ENCODE measurements around the gene EYA4. TPM values are rescaled to one million over a fixed set of nuclear protein-coding genes. Genes with fewer than 3 reads are reported as not detected.

EYA4 gene, protein sequence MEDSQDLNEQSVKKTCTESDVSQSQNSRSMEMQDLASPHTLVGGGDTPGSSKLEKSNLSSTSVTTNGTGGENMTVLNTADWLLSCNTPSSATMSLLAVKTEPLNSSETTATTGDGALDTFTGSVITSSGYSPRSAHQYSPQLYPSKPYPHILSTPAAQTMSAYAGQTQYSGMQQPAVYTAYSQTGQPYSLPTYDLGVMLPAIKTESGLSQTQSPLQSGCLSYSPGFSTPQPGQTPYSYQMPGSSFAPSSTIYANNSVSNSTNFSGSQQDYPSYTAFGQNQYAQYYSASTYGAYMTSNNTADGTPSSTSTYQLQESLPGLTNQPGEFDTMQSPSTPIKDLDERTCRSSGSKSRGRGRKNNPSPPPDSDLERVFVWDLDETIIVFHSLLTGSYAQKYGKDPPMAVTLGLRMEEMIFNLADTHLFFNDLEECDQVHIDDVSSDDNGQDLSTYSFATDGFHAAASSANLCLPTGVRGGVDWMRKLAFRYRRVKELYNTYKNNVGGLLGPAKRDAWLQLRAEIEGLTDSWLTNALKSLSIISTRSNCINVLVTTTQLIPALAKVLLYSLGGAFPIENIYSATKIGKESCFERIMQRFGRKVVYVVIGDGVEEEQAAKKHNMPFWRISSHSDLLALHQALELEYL
- total RNA-seq: not detected

DNA sequence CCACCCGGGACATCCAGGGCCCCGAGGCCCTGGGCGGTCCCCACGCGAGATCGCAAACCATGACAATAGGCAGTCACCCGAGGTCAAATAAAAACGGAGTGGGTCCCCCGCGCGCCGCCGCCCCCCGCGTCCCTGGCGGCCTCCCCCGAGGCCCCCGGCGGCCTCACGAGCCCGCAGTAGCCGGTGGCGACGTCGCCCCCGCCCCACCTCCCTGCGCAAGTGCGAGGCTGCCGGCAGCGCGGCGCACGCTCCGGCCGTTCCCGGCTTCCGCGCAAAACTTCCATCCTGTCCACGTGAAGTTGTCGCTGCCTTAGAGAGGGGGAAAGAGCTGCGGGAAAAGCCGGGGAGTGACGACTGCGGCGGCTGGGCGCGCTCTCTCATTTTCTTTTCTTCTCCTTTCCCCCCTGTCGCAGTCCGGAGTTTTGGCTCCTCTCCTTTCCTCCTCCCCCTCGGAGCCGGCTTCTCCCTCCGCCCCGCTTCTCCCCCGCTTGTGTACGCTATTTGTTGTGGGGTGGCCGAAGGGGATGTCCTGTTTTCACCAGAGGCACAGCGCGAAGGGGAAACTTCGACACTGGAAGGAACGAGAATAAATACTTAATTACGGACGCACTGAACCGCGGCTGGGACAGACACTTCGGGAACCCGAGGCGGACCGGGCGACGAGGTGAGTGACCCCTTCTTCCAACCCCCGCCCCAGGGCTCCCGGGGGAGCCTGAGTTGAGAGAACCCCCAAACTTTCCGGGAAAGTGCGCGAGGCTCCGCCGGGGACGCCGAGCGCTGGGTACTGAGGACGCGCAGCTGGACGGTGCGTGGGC lies at the start of gene EYA4:
Gene EYA4, plus strand, starts transcription at position 272 of the 815 bp plus-strand sequence. CDS start 33,424 bp downstream, outside the sequence.
- DNase-seq: no peak

DNA sequence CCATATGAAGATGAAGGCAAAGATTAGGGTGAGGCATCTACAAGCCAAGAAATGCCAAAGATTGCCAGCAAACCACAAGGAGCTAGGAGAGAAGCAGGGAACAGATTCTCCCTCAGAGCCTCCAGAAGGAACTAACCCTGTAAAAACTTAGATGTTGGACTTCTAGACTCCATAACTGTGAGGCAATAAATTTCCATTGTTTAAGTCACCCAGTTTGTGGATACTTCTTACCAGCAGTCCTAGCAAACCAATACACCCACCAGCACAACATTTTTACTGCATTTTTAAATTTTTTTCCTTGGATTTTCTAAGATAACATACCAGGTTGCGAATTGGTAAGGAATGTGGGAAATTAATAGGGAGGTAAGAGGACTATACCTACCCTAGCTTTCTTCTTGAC lies 47.8 kb upstream of the EYA4 start:
- no peak for DNase-seq

- DNase-seq: no peak
Measured at GRCh38 chr6:133198725-133199124, 42.4 kb upstream of the EYA4 start.

DNA sequence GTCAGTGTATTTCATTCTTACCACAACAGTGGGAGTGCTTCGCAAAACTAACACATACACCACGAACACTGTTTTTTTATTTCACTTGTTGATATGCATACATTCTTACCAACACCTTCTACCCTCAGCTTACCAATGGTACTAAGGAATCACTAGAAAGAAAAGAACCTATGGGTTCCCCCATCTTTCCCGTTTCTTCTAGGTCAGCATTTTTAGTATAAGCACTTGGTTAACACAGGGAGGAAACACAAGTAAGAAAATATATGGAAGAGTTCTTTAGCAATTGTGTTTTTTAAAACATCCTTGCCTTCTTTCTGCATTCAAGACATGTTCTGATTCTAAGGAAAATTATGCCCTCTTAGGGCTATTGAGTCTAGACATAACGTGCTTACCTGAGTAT lies 39.9 kb upstream of the EYA4 start:
- no peak for DNase-seq

- DNase-seq: no peak
Measured at GRCh38 chr6:133202610-133203343, 38.4 kb upstream of the EYA4 start.

DNA sequence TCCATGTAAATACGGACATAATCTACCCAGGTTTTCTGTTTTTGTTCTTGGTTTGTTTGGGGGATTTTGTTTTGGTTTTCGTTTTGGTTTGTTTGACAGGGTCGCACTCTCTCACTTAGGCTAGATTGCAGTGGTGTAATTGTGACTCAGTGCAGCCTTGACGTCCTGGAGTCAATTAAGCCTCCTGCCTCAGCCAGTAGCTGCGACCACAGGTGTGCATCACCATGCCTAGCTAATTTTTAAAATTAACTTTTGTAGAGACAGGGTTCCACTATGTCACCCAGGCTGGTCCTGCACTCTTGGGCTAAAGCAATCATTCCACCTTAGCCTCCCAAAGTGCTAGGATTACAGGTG lies 37.8 kb upstream of the EYA4 start:
- no peak for DNase-seq

DNA sequence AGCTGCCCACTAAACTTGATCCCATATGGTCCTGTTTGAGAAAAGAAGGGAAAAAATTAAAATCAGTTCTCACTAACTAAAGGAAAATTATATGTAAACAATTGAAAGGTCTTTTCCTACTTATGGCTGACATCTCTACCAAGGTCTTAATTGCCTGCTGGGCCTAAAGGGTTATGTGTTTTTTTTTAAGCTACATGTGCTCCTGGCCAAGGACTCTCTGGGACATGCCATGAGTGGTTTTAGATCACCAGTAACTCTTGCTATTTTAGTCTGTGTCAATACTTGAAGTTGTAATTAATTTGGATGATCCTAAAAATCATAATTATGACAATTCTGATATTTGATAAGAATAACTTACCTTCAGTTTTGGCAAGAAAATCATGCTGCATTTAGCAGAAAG lies 35.9 kb upstream of the EYA4 start:
- DNase-seq: no peak

DNA sequence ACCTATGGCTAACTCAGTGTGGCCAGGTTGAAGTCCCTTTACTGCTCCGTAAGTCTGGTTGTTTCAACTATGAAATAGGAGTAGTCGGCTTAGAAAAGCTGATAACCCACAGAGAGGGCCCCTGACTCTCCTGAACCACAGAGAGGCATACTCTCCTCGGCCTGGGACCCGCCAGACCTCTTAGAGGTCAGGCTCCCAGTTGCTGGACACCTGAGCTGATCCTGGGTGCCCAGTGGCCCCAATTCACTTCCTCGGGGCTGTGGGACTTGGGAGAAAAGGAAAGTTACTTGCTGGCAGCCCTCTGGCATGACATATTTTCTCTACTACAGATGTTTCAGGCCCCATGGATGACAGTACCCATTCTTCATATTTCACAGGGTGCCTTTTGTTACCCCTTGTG lies 34.2 kb upstream of the EYA4 start:
- DNase-seq: no peak

DNA sequence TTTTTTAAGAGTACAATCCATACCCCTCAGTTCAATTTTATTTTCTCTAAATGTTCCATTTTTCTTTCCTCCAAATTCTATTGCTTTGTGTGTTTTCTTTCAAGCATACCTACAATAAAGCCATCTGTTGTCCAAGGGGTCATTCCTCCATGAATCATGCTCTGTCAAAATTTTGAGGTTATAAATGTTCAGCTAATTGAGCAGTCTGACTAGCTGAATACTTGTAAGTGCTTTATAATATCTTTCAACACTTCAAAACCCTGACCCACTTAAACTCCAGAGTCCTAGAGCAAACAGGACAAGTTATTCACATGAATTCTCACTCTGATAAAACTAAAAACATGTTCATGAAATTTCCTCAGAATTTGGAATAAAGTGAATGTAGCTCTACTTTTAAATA lies 33.4 kb upstream of the EYA4 start:
- DNase-seq: no peak

DNA sequence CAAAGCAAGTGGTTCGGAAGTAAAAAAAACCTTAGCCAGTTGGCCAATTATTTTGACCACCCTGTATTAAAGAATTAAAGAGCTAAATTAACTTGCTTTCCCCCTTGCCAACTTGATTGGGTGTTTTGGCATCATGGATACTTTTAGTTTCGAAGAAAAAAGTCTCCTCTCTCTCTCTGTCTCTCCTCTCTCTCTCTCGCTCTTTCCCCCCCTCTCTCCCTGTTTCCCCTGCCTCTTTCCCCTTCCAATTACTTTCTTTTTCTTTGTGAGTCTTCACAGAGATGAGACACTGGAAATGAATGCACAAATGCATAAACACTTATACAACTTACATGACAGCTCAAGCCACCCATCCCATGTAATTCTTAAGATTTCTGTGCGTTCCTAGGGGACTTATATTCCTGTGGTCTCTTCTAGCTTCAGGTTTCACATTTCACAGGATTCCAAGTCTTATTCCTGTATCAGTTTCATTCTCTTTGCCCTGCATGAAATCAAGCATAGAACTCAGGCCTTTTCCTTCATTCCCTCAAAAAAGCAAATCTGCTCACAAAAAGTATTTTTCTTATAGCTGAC lies 32.9 kb upstream of the EYA4 start:
- no peak for DNase-seq

- no peak for DNase-seq
Measured at GRCh38 chr6:133214267-133214666, 26.9 kb upstream of the EYA4 start.

GRCh38 chr6:133218852-133219251 lies 22.3 kb upstream of the EYA4 start:
- no peak for DNase-seq

- no peak for DNase-seq
Measured at GRCh38 chr6:133223452-133224029, 17.6 kb upstream of the EYA4 start.

- DNase-seq: no peak
Measured at GRCh38 chr6:133225560-133225959, 15.6 kb upstream of the EYA4 start.

- no peak for DNase-seq
Measured at GRCh38 chr6:133227344-133227743, 13.8 kb upstream of the EYA4 start.

- no peak for DNase-seq
Measured at GRCh38 chr6:133230052-133230451, 11.1 kb upstream of the EYA4 start.

DNA sequence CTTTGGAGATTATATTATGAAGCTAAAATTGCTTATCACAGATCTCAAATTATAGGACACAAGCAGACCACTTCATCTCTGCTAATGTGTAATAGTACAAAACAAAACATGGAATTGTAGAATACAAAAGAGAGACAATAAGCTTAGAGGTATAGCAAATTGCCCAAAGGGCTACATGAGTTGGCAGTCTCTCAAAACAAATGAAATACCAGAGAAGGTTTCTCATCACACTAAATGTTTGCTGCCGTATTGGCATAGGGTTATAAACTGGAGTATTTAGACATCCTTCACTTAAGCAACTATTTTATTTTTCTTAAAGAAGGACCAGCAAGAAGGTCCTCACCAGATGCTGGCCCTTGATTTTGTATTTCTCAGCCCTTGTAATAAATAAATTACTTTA lies 5.9 kb upstream of the EYA4 start:
- no peak for DNase-seq

DNA sequence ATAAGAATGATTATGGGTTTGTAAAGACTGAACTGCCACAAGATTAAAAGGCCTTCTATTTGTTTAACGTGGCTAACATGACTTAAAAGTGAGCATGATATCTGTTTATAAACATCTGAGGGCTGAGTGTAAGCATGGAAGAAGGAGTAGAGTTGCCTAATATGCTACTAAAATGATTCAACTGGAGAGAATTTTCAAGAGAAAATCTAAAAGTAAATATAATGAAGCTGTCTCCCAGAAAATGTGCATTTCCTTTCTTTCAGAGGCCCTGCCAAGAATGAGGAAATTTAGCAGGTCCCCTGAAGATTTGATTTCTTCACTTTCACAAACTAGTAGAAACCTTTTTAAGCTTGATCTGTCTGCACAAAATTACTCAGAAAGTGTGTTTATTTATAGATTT lies 4.2 kb upstream of the EYA4 start:
- no peak for DNase-seq

DNA sequence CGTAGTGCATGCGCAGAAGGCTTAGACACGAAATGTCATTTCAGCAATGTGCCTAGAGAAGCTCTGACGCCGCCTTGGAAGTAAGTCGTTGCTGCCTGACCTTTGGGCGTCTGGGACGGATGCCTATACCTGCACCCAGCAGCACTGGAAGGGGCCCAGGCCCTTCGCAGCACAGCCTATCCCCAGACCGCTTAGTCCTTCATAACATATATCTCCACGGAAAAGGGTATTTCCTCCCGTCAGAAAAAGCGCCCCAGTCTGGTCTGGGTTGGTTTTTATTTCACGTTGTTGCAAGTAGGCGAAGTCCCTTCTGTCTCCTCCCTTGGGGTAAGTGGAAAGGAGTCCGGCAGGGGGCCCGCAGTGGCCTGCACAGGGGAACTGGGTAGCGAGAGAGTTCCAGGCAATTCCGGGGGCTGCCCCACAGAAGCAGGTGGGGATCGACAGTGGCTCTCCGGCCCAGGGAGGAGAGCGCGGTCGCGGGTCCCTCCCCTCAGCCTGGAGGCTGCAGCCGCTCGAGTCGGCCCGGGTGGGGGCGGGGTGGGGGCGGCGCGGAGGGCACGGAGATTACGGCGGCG lies 559 bp upstream of the EYA4 start:
- no peak for DNase-seq

- DNase-seq: no peak
Measured at GRCh38 chr6:133241901-133242636, 912 bp downstream of the EYA4 start.

All from effector CD4-positive, alpha-beta T cell (primary cell).